NCI-H446 (cell line): ENCODE data around the gene ZNF12.
"Not testable (repeated sequence)": the region's sequence is repeated elsewhere in the genome, so short reads cannot be mapped to it uniquely, and the experiment has no call there.

Experiments used
- DNase-seq, 2 experiments: peaks; one replicate each; lab custom pipeline; 2025; lab: John Stamatoyannopoulos, UW

Gene ZNF12

DNA sequence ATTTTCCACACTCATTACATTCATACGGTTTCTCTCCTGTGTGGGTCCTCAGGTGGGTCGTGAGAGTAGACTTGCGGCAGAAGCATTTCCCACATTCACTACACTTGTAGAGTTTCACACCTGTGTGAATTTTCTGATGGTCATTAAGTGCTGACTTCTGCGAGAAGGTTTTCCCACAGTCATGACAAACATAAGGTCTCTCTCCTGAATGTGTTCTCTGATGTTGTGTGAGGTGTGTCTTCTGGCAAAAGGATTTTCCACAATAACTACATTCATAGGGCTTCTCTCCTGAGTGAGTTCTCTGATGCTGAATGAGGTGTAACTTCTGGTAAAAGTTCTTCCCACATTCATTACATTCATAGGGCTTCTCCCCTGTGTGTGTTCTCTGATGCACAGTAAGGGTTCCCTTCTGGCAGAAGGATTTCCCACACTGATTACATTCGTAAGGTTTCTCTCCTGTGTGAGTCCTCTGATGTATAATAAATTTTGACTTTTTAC is 15.1 kb downstream of the ZNF12 start:
- DNase-seq = no peak

DNA sequence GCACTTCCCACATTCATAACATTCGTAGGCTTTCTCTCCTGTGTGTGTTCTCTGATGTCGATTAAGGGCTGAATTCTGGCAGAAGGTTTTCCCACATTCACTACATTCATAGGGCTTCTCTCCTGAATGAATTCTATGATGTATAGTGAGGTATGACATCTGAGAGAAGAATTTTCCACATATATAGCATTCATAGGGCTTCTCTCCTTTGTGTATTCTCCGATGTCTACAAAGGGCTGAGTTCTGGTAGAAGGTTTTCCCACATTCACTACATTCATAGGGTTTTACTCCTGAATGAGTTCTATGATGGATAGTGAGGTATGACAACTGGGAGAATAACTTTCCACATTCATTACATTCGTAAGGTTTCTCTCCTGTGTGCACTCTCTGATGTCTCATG is 15.6 kb downstream of the ZNF12 start:
- no peak for DNase-seq

DNA sequence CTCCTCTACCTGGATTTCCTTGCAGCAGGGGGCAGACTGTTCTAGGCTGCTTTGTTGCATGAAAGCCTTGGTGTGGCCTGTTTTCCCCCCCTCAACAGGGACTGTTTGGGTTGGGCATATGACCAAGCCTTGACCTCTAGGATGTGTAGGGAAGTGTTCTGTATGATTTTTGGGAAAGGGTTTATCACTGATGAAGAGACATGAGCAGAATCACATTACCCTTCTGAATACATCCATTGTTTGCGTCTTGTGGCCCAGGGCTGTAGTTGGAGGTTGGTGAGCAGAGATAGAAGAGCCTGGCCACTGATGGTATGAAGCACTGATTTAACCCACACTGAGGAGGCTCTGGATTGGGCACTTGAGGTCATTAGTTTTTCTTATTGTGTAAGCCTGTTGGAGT is 26.6 kb downstream of the ZNF12 start:
- no peak for DNase-seq

DNA sequence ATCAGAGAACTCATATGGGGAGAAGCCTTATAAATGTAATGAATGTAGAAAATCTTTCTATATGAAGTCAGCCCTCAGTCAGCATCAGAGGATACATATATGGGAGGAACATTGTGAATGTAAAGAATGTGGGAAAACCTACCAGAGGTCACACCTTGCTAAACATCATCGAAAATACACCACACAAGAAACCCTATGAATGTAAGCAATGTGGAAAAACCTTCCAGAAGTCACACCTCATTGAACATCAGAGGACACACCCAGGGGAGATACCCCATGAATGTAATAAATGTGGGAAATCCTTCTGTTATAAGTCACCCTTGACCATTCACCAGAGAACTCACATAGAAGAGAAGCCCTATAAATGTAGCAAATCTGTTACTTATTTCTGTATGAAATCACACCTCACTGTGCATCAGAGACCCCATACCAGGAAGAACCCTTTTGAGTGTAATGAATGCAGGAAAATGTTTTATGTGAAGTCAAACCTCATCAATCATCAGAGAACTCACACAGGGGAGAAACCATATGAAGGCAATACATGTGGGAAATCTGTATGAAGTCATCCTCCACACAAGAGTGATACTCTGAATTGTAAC is 30.8 kb downstream of the ZNF12 start:
- DNase-seq = no peak

DNA sequence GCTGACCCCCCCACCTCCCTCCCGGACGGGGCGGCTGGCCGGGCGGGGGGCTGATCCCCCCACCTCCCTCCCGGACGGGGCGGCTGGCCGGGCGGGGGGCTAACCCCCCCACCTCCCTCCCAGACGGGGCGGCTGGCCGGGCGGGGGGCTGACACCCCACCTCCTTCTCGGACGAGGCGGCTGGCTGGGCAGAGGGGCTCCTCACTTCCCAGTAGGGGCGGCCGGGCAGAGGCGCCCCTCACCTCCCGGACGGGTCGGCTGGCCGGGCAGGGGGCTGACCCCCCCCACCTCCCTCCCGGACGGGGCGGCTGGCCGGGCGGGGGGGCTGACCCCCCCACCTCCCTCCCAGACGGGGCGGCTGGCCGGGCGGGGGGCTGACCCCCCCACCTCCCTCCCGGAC is 35.9 kb downstream of the ZNF12 start:
- not testable (repeated sequence) for DNase-seq

DNA sequence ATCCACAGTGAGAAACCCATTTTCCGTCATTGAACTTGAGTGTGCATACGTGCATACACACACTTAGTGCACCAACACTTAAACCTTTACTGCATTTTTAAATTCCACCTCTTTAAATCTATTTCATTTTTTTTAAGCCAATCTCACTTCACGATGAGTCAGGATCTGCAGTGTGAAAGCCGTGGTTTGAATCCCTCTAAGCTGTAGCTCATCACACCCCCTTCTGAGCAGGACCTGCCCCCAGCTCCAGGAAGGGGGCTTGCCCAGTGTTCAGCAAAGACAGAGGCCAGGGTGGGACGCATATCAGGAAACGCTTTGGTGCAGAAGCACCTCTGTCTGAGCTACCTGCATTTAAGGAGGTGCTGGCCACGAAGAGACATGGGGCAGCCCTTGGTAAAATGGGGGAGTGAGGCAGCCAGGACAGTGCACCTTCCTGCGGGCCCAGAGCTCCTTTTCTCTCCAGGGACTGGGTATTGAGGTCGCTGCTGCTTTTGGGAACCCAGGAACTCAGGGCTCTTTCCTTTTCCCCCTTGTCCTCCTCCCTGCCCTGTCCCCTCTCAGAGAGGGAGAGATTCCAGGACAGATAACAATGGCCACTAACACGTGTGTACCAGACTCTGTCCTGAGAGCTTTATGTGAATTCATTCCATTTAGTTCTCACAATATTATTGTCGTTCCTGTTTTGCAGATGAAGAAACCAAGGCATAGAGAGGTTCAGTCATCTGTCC is 48.0 kb downstream of the ZNF12 start:
- no peak for DNase-seq

DNA sequence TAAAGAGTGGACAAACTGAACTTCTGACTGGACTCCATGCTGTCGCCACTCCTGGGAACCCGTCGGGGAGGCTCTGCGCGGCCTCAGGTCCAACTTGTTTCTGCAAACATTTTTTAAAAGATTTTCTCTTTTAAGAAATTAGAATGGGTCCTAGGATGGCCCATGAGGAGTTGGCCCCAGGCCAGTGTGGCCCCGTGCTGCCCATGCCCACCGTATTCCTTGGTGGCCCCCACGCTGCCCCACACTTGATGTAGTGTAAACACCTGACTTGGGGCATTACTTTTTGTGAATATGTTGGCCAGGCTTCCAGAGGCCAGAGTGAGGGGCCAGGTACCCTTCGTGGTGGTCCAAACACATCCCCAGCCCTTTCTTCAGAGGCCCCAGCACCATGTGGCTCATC is 50.3 kb downstream of the ZNF12 start:
- DNase-seq = no peak

DNA sequence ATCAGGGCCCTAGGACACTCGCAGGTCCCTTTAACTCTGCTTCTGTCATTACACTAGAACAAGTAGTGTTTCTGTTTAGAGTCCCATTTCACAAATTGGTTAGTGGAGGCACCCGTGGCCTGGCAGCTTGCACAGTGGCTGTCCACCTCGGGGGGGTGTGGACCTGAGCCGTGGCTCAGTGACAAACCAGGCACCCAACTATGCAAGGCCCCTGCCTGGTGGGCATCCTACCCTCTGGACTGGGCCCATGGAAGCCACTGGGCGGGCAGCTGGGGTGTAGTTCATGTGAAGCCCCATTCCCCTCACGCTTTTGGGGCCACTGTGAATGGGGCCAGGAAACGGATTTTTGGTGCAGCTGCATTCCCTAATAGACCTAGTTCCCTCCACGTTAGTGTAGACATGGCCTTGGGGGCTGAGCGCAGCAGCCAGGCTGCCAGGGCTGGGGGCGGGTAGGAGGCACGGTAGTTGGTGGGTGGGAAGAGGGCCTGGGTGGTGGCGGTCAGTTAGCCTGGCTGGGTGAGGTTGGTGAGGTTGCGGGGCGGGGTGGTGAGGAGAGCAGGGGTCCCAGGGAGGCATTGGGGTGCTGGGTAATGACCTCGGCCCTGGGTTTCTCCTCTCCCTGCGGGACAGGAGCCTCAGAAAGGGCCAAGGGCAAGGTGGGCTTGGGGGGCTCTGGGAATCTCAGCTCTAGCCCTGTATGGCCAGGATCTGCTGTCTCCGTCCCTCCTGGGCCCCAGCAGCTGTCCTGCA is 50.9 kb downstream of the ZNF12 start:
- no peak for DNase-seq

DNA sequence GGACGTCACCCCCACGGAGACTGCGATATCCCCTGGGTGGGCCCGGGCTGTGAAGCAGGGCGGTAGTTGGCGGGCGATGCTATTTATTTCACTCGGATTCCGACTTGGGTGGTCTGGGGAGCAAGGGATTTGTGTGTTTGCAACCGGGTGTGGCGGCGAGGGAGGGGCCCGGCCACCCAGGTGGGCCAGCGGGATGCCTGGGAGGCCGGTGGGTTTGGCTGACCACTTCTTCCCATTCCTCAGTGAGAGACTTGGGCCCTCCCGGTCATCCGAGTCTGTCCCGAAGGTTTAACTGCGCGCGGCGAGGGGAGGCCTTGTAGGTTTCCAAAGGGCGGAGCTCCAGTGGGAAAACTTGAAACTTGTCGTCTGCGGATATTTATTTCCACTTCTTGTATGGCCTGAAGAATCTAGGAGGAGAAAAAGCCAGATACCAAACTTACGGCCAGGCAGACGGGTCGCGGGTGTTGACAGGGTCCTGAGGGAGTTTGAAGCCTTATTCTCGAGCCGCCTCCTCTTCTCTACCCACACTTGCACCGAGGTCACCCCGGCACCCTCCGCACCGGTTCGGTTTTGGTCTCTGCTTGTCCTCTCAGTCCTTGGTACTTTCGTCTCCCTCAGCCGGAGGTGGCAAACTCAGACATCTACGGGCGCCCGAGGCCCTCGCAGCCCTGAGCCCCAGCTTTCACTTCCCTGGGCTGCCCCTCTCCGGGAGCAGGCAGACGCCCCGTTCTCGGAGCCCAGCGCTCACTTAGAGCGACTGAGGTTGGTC is 51.7 kb downstream of the ZNF12 start:
- no peak for DNase-seq

DNA sequence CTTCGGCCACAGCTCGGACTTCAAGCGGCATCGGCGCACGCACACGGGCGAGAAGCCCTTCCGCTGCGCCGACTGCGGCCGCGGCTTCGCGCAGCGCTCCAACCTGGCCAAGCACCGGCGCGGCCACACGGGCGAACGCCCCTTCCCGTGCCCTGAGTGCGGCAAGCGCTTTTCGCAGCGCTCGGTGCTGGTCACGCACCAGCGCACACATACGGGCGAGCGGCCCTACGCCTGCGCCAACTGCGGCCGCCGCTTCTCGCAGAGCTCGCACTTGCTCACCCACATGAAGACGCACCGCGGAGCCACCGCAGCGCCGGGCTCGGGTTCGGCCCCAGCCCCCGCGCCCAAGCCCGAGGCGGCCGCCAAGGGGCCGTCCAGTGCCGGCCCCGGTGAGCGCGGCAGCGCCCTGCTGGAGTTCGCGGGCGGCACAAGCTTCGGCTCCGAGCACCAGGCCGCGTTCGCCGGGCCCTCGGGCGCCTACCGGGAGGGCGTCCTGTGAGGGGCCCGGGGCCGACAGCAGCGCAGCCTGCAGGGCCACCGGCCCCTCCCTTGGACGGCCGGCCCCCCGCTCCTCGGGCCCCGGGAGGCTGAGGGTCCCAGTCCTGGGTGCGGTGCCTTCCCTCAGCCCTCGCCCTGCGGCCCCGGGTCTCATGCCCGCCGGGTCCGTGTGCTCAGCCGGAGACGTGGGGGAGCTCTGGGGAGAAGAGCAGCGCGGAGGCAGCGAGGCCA is 52.5 kb downstream of the ZNF12 start:
- no peak for DNase-seq

DNA sequence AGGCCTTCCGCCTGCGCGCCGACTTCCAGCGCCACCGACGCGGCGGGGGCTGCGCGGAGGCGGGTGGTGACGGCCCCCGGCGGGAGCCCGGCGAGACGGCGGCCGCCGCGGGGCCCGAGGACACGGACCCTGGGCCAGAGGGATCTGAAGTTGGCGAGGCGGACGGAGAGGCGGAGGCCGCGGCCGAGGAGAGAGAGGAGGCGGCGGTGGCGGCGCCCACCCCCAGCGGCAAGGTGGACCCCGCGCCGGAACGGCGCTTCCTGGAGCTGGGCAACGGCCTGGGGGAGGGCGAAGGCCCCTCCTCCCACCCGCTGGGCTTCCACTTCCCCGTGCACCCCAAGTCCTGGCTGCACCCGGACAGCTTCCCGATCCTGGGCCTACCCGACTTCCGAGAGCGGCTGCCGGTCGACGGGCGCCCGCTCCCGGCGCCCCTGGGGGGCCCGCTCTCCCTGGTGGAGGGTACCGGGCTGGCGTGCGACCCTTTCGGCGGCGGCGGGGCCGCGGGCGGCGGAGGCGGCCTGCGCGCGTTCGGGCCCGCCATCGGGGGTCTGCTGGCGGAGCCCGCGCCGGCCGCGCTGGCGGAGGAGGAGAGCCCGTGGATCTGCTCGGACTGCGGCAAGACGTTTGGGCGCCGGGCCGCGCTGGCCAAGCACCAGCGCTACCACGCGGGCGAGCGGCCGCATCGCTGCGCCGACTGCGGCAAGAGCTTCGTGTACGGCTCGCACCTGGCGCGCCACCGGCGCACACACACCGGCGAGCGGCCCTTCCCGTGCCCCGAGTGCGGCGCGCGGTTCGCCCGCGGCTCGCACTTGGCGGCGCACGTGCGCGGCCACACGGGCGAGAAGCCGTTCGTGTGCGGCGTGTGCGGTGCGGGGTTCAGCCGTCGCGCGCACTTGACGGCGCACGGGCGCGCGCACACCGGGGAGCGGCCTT is 53.4 kb downstream of the ZNF12 start:
- DNase-seq = no peak

DNA sequence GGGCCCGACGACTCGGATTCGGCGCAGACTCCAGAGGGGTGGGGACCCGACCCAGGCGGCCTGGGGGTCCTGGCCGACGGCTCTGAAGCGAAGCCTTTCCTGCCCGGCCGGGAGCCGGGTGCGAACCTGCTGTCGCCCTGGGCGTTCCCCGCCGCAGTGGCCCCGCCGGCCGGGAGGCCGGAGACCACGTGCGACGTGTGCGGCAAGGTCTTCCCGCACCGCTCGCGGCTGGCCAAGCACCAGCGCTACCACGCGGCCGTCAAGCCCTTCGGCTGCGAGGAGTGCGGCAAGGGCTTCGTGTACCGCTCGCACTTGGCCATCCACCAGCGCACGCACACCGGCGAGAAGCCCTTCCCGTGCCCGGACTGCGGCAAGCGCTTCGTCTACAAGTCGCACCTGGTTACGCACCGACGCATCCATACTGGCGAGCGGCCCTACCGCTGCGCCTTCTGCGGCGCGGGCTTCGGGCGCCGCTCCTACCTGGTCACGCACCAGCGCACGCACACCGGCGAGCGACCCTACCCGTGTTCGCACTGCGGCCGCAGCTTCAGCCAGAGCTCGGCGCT is 54.2 kb downstream of the ZNF12 start:
- no peak for DNase-seq

DNA sequence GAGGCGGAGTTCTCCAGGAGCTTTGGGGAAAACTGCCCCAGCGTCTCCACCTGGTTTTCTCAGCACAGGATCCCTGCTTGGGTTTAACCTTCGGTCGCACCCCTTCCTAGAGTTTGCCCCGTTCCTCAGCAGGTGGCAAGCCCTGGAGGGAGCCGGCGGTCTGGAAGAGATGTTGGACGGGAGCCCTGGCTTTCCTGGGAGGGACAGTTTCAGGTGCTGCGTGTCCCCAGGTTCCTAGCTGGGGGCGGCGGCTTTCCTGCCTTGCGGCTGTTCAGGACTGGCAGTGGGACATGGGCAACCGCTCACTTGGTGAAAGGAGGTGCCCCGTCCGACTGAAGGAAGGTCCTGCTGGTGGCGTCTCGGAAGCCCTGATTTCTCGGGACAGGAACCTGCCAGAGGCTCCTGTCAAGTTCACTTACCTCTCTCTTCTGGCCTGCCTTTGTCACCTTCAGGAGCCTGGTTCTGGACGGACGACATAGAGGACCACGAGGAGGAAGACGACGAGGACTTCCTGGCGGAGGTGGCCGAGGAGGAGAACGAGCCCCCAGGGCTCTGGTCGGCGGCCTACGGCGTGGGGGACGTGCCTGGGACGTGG is 54.8 kb downstream of the ZNF12 start:
- no peak for DNase-seq

DNA sequence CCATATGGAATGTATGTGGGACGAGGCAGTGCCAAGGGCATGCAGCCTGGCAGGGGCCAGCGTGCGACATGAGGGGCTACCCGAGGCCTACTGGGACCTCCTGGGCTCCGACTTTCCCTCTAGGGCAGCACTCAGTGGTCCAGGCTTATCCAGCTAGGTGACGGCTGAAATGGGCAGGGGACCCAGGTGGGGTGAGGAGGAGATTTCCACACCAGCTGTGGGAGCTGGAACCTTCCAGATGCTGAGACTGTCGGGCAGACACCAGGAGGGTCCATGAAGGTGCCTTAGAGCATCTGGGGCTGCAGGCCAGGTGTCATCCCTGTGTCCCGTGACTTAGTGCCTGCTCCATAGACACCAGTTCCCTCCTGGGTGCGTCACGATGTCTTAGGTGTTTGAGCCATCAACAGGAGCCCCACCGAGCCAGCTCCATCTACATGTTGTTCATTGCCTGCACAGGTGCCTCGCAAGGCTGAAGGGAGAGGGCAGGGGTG is 56.2 kb downstream of the ZNF12 start:
- DNase-seq = no peak

DNA sequence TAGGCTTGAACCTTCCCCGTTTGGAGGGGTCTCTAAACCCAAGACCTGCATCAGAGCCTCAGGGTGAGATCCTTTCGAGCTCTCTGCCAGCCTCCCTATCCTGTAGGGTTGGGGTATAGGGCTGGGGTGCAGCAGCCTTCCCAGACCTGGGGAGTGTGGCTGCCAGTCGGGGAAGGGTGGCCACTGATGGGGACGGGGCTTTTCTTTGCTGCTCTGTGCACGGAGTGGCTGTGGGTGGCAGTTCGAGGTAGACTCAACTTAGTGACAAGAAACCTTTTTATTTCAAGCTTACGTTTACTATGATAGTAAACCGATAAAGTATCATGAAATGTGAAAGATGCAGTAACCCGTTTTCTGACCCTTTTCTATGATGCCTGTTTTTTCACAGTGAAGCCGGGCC is 56.7 kb downstream of the ZNF12 start:
- no peak for DNase-seq

DNA sequence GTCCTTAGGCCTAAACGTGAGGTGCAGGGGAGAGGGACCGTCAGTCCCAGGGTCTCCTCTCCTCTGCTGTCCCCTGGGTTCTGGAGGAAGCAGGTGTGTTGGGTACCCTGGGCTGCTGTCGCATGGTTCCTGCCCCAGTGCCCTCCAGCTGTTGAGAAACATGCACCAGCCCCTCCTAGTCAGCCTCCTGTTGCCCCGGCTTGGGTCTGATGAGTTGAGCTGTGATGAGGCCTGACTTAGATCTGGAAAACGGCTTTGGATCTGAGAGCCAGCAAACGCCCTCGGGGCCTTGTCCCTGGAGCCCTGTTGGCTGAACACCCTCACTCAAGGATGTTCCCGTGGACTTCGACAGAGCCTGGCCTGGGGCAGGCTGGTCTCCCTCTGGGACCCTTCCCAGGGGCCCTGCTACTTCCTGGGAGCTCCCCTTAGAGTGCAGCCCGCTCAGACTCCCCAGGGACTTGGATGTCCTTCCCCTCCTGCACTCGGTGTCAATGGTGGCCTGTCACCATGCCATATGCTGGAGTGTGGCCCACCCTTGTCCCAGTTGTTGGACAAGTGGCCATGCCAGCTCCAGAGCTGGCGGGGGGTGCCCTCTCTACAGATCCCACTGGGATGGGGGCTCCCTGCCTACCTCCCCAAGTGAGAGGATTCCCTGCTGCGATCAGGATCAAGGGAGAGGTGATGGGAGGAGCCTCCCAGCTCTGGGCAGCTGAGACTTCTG is 57.3 kb downstream of the ZNF12 start:
- no peak for DNase-seq

DNA sequence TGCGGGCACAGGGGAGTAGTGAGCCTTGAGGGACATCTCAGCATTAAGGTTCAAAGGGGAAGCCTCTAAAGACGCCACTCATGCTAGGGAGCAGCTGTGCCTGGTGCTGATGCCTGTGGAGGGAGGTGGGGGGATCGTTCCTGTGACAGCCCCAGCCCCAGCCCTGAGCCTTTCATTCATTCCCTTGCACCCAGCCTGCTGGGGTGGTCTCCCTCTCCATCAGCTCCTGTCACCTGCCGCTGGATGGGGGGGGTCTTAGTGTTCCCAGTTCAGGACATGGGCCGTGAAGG is 58.0 kb downstream of the ZNF12 start:
- DNase-seq = no peak

DNA sequence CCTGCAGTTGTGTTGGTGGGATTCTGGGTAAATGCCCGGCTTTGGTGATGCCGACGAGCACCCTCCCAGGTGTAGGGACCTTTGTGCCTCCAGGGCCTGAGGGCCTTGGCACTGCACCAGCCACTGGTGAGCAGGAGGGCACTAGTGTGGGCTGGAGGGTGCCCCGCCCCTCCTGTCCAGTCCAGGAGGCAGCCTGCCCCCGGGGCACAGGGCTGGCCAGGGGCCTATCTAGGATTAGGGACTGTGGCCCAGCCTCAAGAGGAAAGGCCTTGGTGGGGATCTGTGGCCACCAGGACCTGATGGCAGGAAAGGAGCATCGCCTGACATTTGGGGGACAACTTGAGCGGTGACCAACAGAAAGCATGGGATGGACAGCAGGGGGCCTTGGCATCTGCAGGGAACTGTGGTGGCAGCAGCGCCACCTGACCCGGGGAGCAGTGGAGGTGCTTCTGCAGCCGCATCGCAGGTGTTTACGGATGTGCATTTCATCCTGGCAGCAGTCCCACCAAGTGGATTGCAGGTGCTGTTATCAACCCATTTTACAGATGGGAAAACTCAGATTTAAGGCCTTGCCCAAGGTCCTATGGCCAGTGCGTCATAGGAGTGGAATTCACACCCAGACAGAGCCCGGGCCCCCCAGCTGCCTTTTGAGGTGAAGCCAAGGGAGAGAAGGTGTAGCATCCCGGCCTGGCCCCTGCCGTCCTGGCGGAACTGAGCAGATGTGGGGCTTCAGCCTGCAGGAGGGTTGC is 58.5 kb downstream of the ZNF12 start:
- no peak for DNase-seq
